Midbrain (tissue), 1 donor: Measurements from ENCODE around the gene AP1S3.
A peak's percentile ranks its signal among the peaks of the same experiment; 100 is the strongest.
"Not testable (repeated sequence)": the region's sequence is repeated elsewhere in the genome, so short reads cannot be mapped to it uniquely, and the experiment has no call there.

Experiments
- DNase-seq: peaks from one replicate; lab custom pipeline; 2025; lab: John Stamatoyannopoulos, UW

Gene AP1S3

GRCh38 chr2:223837287-223838061 is at the start of gene AP1S3:
Gene AP1S3, minus strand, starts transcription at chr2:223837582. Its CDS starts 132 bp downstream, at chr2:223837450.
- DNase-seq = peak; percentile 8

DNA sequence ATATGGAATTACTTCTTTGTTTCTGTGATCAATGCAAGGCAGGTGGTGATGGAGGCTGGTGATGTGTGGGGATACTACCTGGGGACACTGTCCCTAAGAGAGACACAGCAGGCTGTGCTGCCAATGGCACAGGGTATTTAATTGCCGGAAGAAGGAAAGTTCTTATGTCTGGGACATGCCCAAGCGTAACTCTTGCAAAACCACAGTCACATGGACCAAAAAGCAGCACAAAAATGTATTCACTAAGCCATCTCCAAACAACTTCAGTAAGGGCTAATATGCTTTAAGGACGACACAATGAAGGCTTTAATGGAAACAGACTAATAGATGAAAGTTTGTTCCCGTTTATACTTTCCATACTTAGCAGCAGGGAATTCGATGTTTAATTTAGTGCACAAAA is 49.7 kb upstream of the AP1S3 start:
- no peak for DNase-seq

- DNase-seq = no peak
Measured at GRCh38 chr2:223886726-223887125, 49.3 kb upstream of the AP1S3 start.

- no peak for DNase-seq
Measured at GRCh38 chr2:223884399-223884798, 47.0 kb upstream of the AP1S3 start.

GRCh38 chr2:223882715-223883114 is 45.3 kb upstream of the AP1S3 start:
- DNase-seq = no peak

- DNase-seq = peak; percentile 7
Measured at GRCh38 chr2:223880796-223881195, 43.4 kb upstream of the AP1S3 start.

DNA sequence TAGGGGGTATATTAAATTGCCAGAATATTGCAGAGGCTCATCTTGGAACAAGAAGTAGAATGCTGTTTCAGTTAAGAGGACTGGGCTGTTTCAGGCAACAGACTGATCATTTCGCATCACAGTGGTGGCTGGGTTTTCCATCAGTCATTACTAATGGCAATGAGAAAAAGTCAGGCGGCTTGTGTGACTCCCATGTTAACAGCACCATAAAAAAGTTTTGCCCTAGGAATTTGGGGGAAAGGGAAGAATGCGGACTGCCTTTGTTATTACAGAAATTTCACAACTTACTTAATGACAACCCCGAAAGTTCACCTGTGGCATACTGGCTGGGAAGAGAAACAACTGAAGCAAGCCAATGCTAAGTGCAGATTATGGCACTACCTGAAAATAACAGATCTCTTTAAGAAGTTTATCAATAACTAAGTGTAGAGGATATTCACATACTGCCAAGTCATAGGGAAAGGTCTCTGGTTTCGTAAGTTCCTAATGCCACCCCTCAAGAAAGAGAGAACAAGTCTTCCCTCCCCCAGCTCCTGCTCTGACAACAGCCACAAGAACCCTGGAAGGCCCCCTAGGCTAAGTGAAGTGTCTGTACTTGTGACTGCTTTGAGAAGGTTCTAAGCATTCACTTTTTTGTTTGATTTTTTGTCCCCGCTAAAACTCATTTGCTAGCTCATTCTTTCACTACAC is 40.5 kb upstream of the AP1S3 start:
- no peak for DNase-seq

DNA sequence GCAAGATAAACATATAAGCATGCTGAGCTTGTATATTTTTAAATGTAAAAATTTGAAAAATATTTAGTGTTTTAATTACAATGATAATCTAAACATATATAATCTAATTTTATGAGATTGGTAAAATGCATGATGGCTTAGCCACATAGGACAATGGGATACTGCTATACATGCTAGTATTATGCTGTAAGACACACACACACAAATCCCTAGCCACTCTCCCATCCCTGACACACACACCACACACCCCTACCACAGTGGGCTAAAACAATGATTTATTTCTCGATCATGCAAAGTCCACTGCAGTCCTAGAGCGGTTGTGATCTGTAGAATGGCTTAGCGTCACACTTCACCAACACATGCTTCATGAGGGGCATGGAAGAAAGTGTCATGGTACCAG is 36.3 kb upstream of the AP1S3 start:
- DNase-seq = no peak

DNA sequence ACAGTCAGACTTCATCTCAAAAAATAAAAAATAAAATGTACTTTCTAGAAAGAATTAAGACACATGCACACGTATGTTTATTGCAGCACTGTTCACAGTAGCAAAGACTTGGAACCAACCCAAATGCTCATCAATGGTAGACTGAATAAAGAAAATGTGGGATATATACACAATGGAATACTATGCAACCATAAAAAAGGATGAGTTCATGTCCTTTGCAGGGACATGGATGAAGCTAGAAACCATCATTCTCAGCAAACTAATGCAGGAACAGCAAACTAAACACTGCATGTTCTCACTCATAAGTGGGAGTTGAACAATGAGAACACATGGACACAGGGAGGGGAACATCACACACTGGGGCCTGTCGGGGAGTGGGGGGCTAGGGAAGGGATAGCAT is 35.4 kb upstream of the AP1S3 start:
- not testable (repeated sequence) for DNase-seq

GRCh38 chr2:223871661-223872060 is 34.3 kb upstream of the AP1S3 start:
- DNase-seq = not testable (repeated sequence)

DNA sequence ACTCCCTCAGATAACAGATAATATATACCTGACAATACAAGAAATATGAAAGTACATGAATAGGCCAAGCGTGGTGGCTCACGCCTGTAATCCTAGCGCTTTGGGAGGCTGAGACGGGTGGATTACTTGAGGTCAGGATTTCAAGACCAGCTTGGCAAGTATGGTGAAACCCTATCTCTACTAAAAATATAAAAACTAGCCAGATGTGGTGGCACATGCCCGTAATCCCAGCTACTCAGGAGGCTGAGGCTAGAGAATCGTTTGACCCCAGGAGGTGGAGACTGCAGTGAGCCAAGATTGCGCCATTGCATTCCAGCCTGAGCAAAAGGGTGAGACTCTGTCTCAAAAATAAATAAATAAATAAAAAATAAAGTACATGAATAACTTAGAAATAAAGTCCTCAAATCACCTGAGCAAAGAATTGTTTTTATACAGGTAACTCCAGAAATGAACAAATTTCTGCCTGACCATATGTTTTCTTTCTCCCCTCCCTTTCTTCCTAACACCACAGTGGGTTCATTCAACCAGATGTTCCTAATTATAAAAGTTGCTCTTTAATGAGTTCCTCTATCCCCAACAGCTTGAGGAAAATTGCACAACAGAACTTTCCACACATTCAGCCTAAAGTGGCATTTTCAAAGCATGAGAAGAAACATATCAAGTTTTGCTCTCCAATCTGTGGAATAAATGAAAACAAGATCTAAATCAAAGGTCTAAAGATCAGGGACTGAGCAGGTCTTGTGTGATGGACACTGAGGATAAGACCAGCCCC is 33.6 kb upstream of the AP1S3 start:
- no peak for DNase-seq

DNA sequence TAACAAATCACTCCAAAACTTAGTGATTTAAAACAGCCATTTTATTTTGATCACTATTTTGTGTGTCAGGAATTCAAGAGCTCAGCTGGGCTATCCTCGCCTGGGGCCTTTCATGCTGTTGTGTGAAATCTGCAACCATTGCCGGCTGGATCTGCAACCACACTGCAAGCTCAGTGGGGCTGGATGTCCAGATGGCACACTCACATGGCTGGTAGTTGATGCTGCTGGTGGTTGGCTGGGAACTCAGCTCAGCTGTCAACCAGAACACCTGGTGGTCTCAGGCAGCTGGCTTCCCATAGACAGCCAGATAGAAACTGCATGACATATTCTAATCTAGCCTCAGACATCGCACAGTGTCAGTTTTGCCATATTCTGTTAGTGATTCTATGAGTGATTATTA is 30.6 kb upstream of the AP1S3 start:
- no peak for DNase-seq

DNA sequence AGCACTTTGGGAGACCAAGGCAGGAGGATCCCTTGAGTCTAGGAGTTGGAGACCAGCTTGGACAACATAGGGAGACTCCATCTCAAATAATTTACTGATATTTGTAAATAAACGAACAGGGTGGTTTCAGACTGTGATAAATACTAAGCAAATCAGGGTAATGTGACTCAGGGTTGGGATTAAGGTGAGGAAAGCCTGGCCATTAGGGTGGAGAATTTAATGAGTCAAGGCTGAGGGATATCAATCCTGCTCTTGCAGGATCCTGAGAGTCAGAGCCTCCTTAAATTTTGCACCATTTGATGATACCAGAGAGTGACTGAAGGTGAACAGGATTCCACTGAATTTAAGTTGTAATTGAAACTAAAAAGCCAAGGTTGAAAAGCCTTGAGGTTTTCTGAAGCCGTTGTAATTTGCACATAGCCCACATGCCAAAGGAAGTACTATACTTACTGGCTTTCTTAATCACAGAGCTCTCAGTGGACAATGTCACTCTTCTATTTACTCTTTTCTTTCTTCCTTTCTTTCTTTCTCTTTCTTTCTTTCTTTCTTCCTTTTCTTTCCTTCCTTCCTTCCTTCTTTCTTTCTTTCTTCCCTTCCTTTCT is 28.6 kb upstream of the AP1S3 start:
- no peak for DNase-seq

DNA sequence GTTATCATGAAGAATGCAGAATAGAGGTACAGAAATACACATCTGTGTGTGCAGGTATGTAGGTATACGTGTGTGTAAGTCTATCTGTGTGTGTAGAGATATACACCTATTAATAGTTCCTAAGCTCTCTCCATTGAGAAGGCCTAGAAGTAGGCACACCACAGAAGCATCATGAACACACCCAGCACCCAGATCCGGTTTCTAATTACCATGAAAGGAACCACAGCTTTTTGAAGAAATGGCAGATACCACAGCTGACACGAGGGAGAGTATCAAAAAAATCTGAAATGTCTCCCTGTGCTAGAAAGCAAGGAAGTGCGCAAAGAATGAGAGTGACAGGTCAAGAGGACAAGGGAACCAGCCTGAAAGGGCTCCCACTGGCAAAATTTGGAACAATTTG is 27.7 kb upstream of the AP1S3 start:
- no peak for DNase-seq

GRCh38 chr2:223863491-223863890 is 26.1 kb upstream of the AP1S3 start:
- DNase-seq = no peak

DNA sequence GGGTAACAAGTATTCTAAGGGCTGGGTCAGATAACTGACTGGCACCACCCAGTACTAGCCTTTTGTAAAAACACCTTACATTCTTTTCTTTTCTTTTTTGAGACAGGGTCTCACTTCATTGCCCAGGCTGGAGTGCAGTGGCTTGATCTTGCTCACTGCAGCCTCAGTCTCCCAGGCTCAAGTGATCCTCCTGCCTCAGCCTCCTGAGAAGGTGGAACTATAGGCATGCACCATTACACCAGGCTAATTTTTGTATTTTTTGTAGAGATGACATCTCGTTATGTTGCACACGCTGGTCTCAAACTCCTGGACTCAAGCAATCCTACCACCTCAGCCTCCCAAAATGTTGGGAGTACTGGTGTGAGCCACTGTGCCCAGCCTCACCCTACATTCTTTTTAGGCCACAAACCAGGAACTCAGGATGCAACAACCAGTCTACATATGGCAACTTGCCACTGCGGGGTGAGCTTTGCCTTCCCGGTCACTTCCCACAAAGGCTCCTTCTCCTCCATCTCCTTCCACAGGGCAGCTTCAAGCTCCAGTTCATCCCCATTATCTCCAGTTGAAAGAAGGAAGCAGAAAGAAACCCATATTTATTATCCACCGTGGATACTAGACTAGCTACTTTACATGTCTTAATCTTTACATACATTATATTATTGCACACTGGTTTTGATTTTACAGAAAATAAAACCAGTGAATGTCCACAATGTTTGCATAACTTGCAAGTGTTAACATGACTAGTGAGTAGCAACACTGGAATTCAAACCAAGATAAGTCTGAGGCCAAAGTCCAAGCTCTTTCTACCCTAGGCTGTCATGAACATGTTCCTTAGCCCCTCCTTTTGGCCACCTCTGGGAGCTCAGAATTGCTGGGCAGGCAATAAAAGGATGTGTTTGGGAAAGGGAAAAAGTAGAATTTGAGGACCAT is 23.7 kb upstream of the AP1S3 start:
- no peak for DNase-seq

DNA sequence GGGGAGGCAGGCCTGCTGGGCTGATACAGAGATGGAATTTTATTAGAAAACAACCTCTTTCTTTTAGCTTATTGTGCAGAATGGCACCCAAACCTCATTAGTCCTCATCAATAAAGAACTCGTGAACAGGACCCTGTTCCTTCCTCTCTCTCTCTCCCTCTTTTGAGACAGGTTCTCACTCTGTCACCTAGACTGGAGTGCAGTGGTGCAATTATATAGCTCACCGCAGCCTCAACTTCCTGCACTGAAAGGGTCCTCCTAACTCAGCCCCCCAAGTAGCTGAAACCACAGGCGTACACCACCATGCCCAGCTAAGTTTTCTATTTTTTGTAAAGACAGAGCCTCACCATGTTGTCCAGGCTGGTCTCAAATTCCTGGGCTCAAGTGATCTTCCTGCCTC is 21.7 kb upstream of the AP1S3 start:
- DNase-seq = no peak

- no peak for DNase-seq
Measured at GRCh38 chr2:223856584-223856983, 19.2 kb upstream of the AP1S3 start.

- DNase-seq = no peak
Measured at GRCh38 chr2:223856021-223856420, 18.6 kb upstream of the AP1S3 start.

DNA sequence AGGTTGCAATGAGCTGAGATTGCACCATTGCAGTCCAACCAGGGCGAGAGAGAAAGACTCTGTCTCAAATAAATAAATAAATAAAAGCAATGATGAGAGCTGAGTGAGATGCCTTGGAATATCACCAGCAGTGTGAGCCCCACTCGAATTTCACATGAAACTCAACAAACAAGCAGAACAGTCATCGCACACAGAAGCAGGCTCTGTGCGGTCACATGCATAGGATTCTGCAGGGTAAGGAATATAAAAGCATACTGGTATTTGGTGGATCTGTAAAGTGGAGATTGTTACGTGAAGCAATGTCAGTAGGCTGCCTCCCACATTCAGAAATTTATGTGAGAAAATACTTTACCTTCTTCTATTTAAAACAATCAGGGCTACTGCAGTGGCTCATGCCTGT is 18.0 kb upstream of the AP1S3 start:
- DNase-seq = no peak

- DNase-seq = no peak
Measured at GRCh38 chr2:223854741-223855140, 17.4 kb upstream of the AP1S3 start.
